Iris pigment epithelial cell (primary cell): ENCODE measurements around the gene TAMALIN.

ENCODE experiments used
- DNase-seq: peaks from one replicate; pipeline ENCODE4 v3.0.0-alpha.2; 2011; ENCODE audit warnings: low read depth

The TAMALIN gene

GRCh38 chr12:52037248-52037861, 30.6 kb downstream of the TAMALIN start:
- DNase-seq: peak; percentile 47

GRCh38 chr12:52038447-52038846, 31.7 kb downstream of the TAMALIN start:
- no peak for DNase-seq

GRCh38 chr12:52041035-52041434, 34.3 kb downstream of the TAMALIN start:
- no peak for DNase-seq

GRCh38 chr12:52041695-52042123, 35.0 kb downstream of the TAMALIN start:
- DNase-seq: peak; percentile 45

DNA sequence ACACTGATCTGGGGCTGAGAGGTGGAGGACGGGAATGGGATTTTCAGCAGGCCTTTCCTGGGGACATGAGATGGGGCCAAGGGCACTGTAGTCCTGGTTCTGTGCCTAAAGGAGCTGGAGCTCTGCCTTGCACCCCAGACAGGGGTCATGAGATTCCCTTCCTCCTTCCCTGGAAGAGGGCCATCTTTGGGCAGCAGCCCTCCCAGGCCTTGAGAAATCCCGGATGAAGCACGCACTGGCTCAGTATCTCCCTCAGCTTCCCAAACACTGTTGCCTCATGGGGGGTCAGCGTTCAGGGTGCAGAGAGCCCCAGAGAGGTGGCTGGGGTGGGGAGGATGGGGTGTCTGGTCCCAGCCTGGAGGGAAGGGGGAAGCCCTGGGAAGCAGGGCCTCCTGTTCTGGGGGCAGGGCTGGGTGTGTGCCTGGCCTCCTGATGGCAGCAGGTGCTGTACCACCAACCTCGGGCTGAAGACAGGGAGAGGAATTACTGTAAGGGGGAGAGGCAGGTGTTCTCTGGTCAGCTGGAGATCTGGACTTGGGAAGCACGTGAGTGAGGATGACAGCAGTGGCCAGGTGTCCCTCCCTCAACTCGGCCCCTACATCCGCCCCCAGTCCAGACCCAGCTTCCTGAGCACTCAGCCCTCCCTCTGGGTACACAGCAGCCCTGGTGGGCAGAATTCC, 36.1 kb downstream of the TAMALIN start:
- no peak for DNase-seq

GRCh38 chr12:52043386-52044212, 36.9 kb downstream of the TAMALIN start:
- no peak for DNase-seq

- no peak for DNase-seq
These were observed 37.7 kb downstream of the TAMALIN start for GRCh38 chr12:52044292-52044983.

- no peak for DNase-seq
These were observed 39.1 kb downstream of the TAMALIN start for GRCh38 chr12:52045794-52046199.

DNA sequence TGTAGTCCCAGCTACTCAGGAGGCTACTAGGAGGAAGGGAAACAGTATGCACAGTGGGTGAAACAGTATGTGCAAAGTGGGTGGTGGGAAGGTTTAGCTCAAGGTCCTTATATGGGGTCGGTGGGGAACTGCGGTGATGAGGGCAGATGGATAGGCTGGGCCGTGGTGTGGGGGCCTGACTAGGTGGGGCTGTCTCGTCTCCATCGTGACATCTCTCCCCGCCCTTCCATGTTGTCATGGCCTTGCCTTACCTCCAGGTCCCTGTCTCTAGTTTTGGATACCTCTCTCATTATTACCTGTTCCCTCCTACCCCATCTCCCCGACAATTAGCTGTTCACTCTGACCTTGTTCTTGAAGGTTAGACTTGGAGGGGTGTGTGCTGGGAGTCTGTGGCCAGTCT, 40.1 kb downstream of the TAMALIN start:
- DNase-seq: no peak

- no peak for DNase-seq
These were observed 42.5 kb downstream of the TAMALIN start for GRCh38 chr12:52049286-52049685.

DNA sequence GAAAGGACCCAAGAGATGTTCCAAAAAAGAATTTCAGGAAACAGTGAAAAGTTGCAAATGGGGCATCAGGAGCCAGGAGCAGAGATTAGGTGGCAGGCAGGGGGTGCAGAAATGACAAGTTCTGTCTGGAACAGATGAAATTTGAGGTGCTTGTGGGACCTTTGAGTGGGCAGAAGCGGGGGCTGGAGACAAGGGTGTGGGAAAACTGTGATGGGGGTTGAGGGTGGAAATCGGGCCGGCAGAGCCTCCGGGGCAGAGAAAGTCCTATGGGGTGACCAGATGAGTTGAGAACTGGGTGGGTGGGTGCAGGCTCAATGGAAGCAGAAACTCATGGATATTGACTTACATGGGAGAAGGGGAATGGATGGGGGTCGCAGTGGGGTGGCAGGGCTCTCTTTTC, 42.9 kb downstream of the TAMALIN start:
- no peak for DNase-seq

GRCh38 chr12:52050116-52050757, 43.5 kb downstream of the TAMALIN start:
- DNase-seq: no peak

DNA sequence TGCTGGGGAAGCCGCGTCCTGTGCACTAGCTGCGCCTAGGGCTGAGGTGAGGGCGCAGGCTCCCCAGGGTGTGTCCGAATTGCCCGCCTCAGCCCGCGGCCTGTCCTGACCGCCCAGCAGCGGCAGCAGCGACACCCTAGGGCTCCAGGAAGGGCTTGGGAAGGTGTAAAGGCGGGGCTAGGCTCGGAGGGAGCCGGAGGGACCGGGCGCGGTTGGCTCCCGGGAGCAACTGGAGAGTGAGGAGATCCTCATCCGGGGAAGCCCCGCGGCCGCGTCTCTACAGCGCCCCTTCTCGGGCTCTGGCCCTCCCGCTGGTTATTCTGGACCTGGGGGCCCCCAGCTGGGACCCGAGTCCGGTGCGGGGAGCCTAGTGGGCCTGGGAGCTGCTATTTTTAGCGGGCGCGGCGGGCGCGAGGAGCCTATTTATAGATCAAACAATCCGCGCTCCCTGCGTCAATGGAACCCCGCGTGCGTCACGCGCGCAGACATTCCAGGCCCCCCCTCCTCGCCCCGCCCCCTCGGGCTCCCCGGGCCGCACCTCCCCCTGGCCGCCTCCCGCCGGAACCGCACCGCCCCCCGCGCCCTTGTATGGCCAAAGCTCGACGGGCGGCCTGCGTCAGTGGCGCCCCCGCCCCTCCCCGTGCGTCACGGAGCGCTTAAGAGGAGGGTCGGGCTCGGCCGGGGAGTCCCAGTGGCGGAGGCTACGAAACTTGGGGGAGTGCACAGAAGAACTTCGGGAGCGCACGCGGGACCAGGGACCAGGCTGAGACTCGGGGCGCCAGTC, 44.2 kb downstream of the TAMALIN start, which contains the start of gene NR4A1:
TSS of gene NR4A1 (plus strand) at position 685 of the 784 bp plus-strand sequence. CDS start 2,887 bp downstream, outside the sequence.
- DNase-seq: peak; percentile 96

GRCh38 chr12:52052468-52053186, 45.9 kb downstream of the TAMALIN start:
- DNase-seq: no peak

DNA sequence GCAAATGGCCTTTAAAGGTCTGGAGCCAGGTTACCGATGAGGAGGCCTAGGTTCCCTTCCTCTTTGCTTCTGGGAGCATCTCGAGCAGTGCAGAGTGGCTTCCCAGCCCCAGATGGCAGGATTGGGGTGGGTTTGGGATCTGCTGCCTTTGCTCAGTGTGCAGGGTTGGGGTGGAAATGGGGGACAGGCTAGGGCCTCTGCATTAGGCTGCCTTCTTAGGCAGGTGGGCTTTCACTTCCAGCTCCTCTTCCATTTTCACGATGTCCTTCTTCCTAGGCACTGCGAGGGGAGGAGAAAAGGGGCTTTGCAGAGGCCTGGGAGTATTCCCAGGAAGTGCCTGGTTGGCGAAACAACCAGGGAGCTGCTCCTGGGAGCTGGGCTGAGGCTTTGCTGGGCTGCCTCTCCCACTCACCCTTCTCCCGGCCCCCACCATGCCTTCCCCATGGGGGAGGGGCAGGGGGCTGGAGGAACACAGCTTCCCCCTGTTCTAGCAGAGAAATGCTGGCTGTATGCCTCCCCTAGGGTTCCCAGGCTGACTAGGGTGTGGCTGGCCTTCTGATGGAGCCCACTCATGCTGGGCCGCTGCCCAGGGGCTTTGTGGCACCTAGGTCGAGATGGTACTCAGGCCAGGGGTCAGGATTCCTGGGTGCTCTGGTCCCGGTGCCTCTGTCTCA, 46.9 kb downstream of the TAMALIN start:
- DNase-seq: no peak

DNA sequence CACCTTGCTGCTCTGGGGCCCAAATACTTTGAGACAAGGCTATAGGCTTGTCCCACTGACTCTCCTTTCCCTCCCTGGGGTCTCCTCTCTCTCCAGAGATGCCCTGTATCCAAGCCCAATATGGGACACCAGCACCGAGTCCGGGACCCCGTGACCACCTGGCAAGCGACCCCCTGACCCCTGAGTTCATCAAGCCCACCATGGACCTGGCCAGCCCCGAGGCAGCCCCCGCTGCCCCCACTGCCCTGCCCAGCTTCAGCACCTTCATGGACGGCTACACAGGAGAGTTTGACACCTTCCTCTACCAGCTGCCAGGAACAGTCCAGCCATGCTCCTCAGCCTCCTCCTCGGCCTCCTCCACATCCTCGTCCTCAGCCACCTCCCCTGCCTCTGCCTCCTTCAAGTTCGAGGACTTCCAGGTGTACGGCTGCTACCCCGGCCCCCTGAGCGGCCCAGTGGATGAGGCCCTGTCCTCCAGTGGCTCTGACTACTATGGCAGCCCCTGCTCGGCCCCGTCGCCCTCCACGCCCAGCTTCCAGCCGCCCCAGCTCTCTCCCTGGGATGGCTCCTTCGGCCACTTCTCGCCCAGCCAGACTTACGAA, 47.6 kb downstream of the TAMALIN start:
- DNase-seq: no peak

- DNase-seq: no peak
These were observed 48.3 kb downstream of the TAMALIN start for GRCh38 chr12:52054833-52055730.
